HG02759 (cell line): ENCODE data around the gene PSMA6.

Experiments used
- ATAC-seq: cut with Tn5 transposase; IDR thresholded peaks from one replicate; pipeline ENCODE4 v1.9.1; 2021; ENCODE audit warnings: mild to moderate bottlenecking, moderate library complexity; ENCODE audit not compliant: unreplicated experiment

Gene PSMA6

DNA sequence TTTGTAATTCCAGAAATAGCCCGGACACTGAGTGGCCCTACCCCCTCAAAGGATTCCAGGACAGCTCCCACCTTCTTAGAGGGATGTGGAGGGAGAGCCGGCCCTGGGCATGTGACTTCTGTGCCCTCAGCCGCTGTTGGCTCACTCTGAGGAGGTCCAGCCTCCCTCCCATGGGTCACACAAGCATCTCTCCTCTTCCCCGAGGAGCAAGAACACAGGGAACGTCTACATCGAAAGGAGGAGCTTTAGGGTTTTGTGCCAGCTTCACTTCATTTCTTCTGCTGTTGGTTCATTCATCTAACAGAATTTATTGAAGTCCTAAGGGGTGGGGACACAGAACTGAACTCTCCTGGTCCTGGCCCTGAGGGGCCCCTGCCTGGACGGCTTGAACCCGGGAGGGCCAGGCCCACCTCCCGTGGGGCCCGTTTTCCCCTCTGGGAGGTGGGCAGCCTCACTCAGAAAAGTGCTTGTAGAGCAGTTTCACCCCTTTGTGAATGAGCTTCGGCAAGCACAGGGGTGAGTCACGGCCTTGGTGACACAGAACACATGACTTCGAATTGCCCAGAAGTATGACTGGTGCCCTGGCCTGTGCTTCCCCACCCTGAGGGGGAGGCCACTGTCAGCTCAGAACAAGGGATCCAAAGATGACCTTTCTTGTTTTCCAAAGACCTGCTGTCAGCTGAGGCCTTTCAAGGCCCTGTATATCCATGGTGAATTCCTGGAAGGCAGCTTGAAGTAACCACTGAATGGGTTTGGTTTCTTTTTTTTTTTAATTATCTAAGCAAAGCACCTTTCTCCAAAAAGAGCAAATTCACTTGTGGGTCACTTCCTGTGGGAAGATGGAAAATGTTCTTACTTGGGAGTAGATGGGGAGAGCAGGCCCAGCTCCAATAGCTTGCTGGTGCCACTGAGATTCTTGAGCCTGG lies 73.2 kb downstream of the PSMA6 start:
- peak; percentile 54 for ATAC-seq

DNA sequence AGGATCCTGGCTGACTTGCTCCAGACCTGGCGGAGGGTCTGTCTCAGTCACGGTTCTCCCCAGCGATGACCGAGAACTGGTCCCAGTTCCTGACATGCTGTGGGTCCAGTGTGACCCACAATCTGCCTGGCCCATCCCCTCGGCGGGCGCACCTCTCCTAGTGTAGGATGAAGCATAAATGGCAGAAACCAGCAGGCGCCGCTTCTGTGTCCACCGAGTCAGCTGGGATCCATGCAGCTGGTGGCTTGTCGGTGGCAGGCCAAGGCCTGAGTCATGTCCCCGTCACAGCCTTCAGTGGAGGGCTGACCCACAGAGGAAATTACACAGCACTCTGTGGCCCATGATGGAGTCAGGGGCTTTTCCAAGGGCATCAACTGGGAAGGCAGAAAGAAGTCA lies 73.9 kb downstream of the PSMA6 start:
- no peak for ATAC-seq

DNA sequence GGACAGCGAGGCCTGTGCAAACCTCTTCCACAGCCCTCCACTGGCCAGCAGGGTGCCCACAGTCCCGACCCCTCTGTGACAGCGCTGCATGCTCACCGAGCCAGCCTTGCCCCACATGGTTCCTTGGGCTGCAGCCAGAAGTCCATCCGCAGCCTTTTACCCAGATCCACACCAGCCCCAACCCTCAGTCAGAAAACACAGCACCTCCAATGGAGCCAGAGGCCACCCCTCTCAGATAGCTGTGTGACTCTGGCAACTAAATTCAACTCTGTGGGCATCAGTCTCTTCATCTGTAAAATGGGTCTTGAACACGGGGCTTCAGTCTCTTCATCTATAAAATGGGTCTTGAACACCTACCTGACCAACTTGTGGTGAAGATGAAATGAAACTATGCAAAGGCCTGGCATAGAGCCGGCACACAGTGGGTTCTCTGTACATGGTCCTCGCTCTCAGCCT lies 74.4 kb downstream of the PSMA6 start:
- ATAC-seq, result no peak

DNA sequence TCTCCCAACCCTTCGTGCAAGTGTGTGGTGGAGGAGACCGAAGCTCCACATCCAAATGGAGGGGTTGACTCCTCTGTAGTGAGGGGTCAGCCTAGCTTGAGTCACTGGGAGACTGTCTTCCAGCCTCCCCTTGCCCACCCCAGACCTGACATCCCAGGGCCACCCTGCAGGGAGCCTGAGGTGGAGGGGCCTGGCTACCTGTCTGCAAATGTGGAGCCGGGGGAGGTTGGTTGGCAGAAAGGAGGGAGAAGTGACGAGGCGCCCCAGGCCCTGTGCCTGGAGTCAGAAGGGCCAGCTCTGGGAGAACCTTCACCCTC lies 74.8 kb downstream of the PSMA6 start:
- ATAC-seq, result no peak
